HepG2 (cell line): ENCODE measurements around the gene GSTM2. TPM values are rescaled to one million over a fixed set of nuclear protein-coding genes. Genes with fewer than 3 reads are reported as not detected.

Source experiments
- EZH2 ChIP-seq: conservative IDR thresholded peaks from 2 replicates; pipeline ENCODE4 v1.6.1; 2012; ENCODE audit warnings: mild to moderate bottlenecking, low read depth, low read length, moderate library complexity
- FOXJ3 ChIP-seq: sonication (generic); formaldehyde crosslinking; IDR thresholded peaks from 2 replicates; pipeline ENCODE4 v1.4.0; 2020; ENCODE audit warnings: missing genetic modification reagents, mild to moderate bottlenecking, borderline replicate concordance
- HHEX ChIP-seq: IDR thresholded peaks from 2 replicates; pipeline ENCODE4 v1.6.1; 2016; ENCODE audit warnings: control low read depth
- HOXA3 ChIP-seq: sonication (generic); formaldehyde crosslinking; IDR thresholded peaks from 2 replicates; pipeline ENCODE4 v1.5.0; 2020; ENCODE audit warnings: missing genetic modification reagents
- HOXA9 ChIP-seq: sonication (generic); formaldehyde crosslinking; IDR thresholded peaks from 2 replicates; pipeline ENCODE4 v1.8.1; 2022; ENCODE audit warnings: missing genetic modification reagents, mild to moderate bottlenecking, moderate library complexity, borderline replicate concordance
- KLF13 ChIP-seq: sonication (generic); formaldehyde crosslinking; IDR thresholded peaks from 2 replicates; pipeline ENCODE4 v1.4.0; 2020; ENCODE audit warnings: mild to moderate bottlenecking, missing genetic modification reagents
- MAZ ChIP-seq, 2 experiments: sonication (generic) in 1 of 2; formaldehyde crosslinking in 1 of 2; IDR thresholded peaks; 2 replicates each; pipeline versions ENCODE4 v1.5.0 to v1.6.1; 2012 to 2020; ENCODE audit warnings: low read depth in 2 of 2, mild to moderate bottlenecking in 2 of 2, borderline replicate concordance in 1 of 2, improper control_type of control experiment in 1 of 2, low read length in 1 of 2, missing genetic modification reagents in 1 of 2, moderate library complexity in 1 of 2
- MXD4 ChIP-seq: IDR thresholded peaks from 2 replicates; pipeline ENCODE4 v1.6.1; 2016; ENCODE audit warnings: mild to moderate bottlenecking, missing biosample characterization, missing genetic modification reagents
- MYC ChIP-seq: sonication (generic); formaldehyde crosslinking; IDR thresholded peaks from 2 replicates; pipeline ENCODE4 v1.9.0; 2021; ENCODE audit warnings: missing genetic modification reagents, borderline replicate concordance
- RFXANK ChIP-seq: IDR thresholded peaks from 2 replicates; pipeline ENCODE4 v1.6.1; 2016
- SOX13 ChIP-seq, 3 experiments: fragments of 450-650 bp in 1 of 3; sonication (generic) in 1 of 3; formaldehyde crosslinking in 1 of 3; IDR thresholded peaks in 2 of 3; conservative IDR thresholded peaks in 1 of 3; 2 replicates each; pipeline versions ENCODE4 v1.5.0 to v1.6.1; 2016 to 2020; ENCODE audit warnings: antibody characterized with exemption in 1 of 3, mild to moderate bottlenecking in 1 of 3, missing compliant biosample characterization in 1 of 3, missing genetic modification reagents in 1 of 3, moderate library complexity in 1 of 3
- SP140L ChIP-seq: sonication (generic); formaldehyde crosslinking; IDR thresholded peaks from 2 replicates; pipeline ENCODE4 v1.4.0; 2020; ENCODE audit warnings: missing genetic modification reagents, borderline replicate concordance
- TSC22D2 ChIP-seq: sonication (generic); formaldehyde crosslinking; IDR thresholded peaks from 2 replicates; pipeline ENCODE4 v1.5.1; 2020; ENCODE audit warnings: missing genetic modification reagents, mild to moderate bottlenecking, borderline replicate concordance
- YEATS2 ChIP-seq: sonication (generic); formaldehyde crosslinking; IDR thresholded peaks from 2 replicates; pipeline ENCODE4 v1.4.0; 2020; ENCODE audit warnings: missing genetic modification reagents, borderline replicate concordance
- ZC3H13 ChIP-seq: sonication (generic); formaldehyde crosslinking; IDR thresholded peaks from 2 replicates; pipeline ENCODE4 v1.8.1; 2023; ENCODE audit warnings: mild to moderate bottlenecking, missing genetic modification reagents, moderate library complexity
- ZFY ChIP-seq: sonication (generic); formaldehyde crosslinking; IDR thresholded peaks from 2 replicates; pipeline ENCODE4 v1.4.0; 2020; ENCODE audit warnings: missing genetic modification reagents
- ZNF570 ChIP-seq: sonication (generic); formaldehyde crosslinking; IDR thresholded peaks from 2 replicates; pipeline ENCODE4 v1.4.0; 2020; ENCODE audit warnings: mild to moderate bottlenecking, missing genetic modification reagents, borderline replicate concordance
- ZNF816 ChIP-seq: sonication (generic); formaldehyde crosslinking; IDR thresholded peaks from 2 replicates; pipeline ENCODE4 v1.8.0; 2022; ENCODE audit warnings: missing genetic modification reagents, mild to moderate bottlenecking, borderline replicate concordance
- ZZZ3 ChIP-seq: sonication (generic); formaldehyde crosslinking; IDR thresholded peaks from 2 replicates; pipeline ENCODE4 v1.4.0; 2020; ENCODE audit warnings: missing genetic modification reagents, mild to moderate bottlenecking, borderline replicate concordance
- polyA plus RNA-seq, 8 experiments: library from polyadenylated mRNA; depleted of rRNA in 3 of 8; stranded (reverse) in 7 of 8; unstranded in 1 of 8; fragments of >200 nt; fragmentation: Illumina TruSeq in 4 of 8; extraction: Trizol in 4 of 8; gene quantifications; 2 replicates each; pipeline versions ENCODE4 v1.2.1 to v1.2.3, GENCODE V29; 2011 to 2016; ENCODE audit warnings: low read depth in 4 of 8, missing spikeins in 1 of 8, mixed read lengths in 1 of 8; ENCODE audit not compliant: insufficient read depth in 1 of 8
- total RNA-seq, 5 experiments: library from RNA; depleted of rRNA; stranded (reverse); fragments of >200 nt; fragmentation: Illumina TruSeq; extraction: Trizol; gene quantifications; 2 replicates each; pipeline ENCODE4 v1.2.3, GENCODE V29; 2016; ENCODE audit warnings: low read depth in 1 of 5
- TF ChIP-seq, protein P1 (sequence below): sonication (generic); formaldehyde crosslinking; IDR thresholded peaks from 2 replicates; pipeline ENCODE4 v1.5.1; 2020; ENCODE audit warnings: mild to moderate bottlenecking, missing genetic modification reagents, moderate library complexity
- TF ChIP-seq, protein P2 (sequence below): sonication (generic); formaldehyde crosslinking; IDR thresholded peaks from 2 replicates; pipeline ENCODE4 v1.4.0; 2020; ENCODE audit warnings: missing genetic modification reagents
- TF ChIP-seq, protein P3 (sequence below): sonication (generic); formaldehyde crosslinking; IDR thresholded peaks from 2 replicates; pipeline ENCODE4 v1.4.0; 2020; ENCODE audit warnings: missing genetic modification reagents

Gene GSTM2
- total and polyA plus RNA-seq, 2 of the 13 experiments (the other 11 are each of a cell fraction or from before 2014, with no cell fraction given): 7.0 to 15.0 TPM

DNA sequence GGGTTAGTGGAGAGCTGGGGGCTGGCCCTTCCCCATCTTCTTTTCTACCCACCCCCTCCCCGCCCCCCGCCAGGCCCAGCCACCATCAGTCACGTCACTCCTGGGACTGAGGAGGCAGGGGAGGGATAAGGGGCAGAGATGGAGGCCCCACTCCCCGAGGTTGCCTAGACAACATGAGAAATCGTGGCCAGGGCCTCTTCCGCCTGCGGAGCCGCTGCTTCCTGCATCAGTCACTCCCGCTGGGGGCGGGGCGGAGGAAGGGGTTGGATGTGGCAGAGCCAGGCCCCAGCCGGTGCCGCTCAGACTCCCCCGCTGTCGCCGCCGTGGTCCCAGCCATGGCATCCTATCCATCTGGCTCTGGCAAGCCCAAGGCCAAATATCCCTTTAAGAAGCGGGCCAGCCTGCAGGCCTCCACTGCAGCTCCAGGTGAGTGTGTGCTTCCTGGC is 47.0 kb upstream of the GSTM2 start (continued):
- TF ChIP-seq SP140L (CRISPR knock-in tag) (no peak), MYC (CRISPR knock-in tag) (0 out of 2 replicates have a peak, but pooled peaks have one; percentile 23), ZC3H13 (CRISPR knock-in tag) (no peak), ZNF570 (CRISPR knock-in tag) (no peak), KLF13 (CRISPR knock-in tag) (no peak), HOXA9 (no peak), MXD4 (CRISPR knock-in tag) (peak; percentile 44; the same call in 1 of the 2 replicates), HOXA3 (CRISPR knock-in tag) (peak; percentile 48; the same call in 1 of the 2 replicates), EZH2 (no peak), MAZ (IDR thresholded peaks at IDR 0.05; ENCODE audit: borderline replicate concordance, low read depth, low read length) (peak; percentile 73), MAZ (CRISPR knock-in tag; IDR thresholded peaks at IDR 0.05; ENCODE audit: low read depth) (peak; percentile 65; the same call in 1 of the 2 replicates), SOX13 (IDR thresholded peaks at IDR 0.05) (no peak), SOX13 (CRISPR knock-in tag; conservative IDR thresholded peaks at IDR 0.05 in 1 of 2, IDR thresholded peaks at IDR 0.05 in 1 of 2) (peak in 1 of 2 experiments; percentile 34; a peak in 1 of 4 replicates), FOXJ3 (CRISPR knock-in tag) (no peak), RFXANK (CRISPR knock-in tag) (no peak), ZFY (CRISPR knock-in tag) (peak; percentile 47; the same call in 1 of the 2 replicates), TSC22D2 (CRISPR knock-in tag) (no peak), YEATS2 (CRISPR knock-in tag) (0 out of 2 replicates have a peak, but pooled peaks have one; percentile 26), ZZZ3 (CRISPR knock-in tag) (0 out of 2 replicates have a peak, but pooled peaks have one; percentile 43), ZNF816 (CRISPR knock-in tag) (0 out of 2 replicates have a peak, but pooled peaks have one; percentile 78), HHEX (no peak)
- TF ChIP-seq, protein P1, sequence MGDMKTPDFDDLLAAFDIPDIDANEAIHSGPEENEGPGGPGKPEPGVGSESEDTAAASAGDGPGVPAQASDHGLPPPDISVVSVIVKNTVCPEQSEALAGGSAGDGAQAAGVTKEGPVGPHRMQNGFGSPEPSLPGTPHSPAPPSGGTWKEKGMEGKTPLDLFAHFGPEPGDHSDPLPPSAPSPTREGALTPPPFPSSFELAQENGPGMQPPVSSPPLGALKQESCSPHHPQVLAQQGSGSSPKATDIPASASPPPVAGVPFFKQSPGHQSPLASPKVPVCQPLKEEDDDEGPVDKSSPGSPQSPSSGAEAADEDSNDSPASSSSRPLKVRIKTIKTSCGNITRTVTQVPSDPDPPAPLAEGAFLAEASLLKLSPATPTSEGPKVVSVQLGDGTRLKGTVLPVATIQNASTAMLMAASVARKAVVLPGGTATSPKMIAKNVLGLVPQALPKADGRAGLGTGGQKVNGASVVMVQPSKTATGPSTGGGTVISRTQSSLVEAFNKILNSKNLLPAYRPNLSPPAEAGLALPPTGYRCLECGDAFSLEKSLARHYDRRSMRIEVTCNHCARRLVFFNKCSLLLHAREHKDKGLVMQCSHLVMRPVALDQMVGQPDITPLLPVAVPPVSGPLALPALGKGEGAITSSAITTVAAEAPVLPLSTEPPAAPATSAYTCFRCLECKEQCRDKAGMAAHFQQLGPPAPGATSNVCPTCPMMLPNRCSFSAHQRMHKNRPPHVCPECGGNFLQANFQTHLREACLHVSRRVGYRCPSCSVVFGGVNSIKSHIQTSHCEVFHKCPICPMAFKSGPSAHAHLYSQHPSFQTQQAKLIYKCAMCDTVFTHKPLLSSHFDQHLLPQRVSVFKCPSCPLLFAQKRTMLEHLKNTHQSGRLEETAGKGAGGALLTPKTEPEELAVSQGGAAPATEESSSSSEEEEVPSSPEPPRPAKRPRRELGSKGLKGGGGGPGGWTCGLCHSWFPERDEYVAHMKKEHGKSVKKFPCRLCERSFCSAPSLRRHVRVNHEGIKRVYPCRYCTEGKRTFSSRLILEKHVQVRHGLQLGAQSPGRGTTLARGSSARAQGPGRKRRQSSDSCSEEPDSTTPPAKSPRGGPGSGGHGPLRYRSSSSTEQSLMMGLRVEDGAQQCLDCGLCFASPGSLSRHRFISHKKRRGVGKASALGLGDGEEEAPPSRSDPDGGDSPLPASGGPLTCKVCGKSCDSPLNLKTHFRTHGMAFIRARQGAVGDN (CRISPR knock-in tag): peak; percentile 62; the same call in 1 of the 2 replicates
- TF ChIP-seq, protein P2, sequence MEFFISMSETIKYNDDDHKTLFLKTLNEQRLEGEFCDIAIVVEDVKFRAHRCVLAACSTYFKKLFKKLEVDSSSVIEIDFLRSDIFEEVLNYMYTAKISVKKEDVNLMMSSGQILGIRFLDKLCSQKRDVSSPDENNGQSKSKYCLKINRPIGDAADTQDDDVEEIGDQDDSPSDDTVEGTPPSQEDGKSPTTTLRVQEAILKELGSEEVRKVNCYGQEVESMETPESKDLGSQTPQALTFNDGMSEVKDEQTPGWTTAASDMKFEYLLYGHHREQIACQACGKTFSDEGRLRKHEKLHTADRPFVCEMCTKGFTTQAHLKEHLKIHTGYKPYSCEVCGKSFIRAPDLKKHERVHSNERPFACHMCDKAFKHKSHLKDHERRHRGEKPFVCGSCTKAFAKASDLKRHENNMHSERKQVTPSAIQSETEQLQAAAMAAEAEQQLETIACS (CRISPR knock-in tag): no peak
- TF ChIP-seq, protein P3, sequence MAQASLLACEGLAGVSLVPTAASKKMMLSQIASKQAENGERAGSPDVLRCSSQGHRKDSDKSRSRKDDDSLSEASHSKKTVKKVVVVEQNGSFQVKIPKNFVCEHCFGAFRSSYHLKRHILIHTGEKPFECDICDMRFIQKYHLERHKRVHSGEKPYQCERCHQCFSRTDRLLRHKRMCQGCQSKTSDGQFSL (CRISPR knock-in tag): no peak
